DND-41 (cell line): ENCODE results near the gene TBXA2R.

ENCODE experiments used
- EZH2 ChIP-seq: IDR thresholded peaks from 3 replicates; pipeline ENCODE4 v1.6.1; 2012; ENCODE audit warnings: borderline replicate concordance, low read depth, mild to moderate bottlenecking, moderate library complexity, low read length, inconsistent platforms; ENCODE audit not compliant: severe bottlenecking
- TF ChIP-seq, protein P1 (sequence below): IDR thresholded peaks from 2 replicates; pipeline ENCODE4 v1.5.1; 2012; ENCODE audit warnings: borderline replicate concordance, low read length, moderate library complexity, mild to moderate bottlenecking; ENCODE audit not compliant: poor library complexity, severe bottlenecking; ENCODE audit errors: extremely low read depth

- TF ChIP-seq, protein P1, sequence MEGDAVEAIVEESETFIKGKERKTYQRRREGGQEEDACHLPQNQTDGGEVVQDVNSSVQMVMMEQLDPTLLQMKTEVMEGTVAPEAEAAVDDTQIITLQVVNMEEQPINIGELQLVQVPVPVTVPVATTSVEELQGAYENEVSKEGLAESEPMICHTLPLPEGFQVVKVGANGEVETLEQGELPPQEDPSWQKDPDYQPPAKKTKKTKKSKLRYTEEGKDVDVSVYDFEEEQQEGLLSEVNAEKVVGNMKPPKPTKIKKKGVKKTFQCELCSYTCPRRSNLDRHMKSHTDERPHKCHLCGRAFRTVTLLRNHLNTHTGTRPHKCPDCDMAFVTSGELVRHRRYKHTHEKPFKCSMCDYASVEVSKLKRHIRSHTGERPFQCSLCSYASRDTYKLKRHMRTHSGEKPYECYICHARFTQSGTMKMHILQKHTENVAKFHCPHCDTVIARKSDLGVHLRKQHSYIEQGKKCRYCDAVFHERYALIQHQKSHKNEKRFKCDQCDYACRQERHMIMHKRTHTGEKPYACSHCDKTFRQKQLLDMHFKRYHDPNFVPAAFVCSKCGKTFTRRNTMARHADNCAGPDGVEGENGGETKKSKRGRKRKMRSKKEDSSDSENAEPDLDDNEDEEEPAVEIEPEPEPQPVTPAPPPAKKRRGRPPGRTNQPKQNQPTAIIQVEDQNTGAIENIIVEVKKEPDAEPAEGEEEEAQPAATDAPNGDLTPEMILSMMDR, result no peak
- no peak for TF ChIP-seq EZH2
Measured at GRCh38 chr19:3585301-3586126, 21.2 kb downstream of the TBXA2R start, which contains the start of gene GIPC3.
